ENCODE data around the gene FCN2. TPM values are rescaled to one million over a fixed set of nuclear protein-coding genes. Genes with fewer than 3 reads are reported as not detected.

FCN2 gene
- polyA plus RNA-seq, 2 of the 4 experiments (the other 2 are of a cell fraction) = not detected

GRCh38 chr9:134863941-134864820 is 16.4 kb upstream of the FCN2 start:
- CTCF ChIA-PET = interaction anchor here (0.7 to 1.2 kb wide), 2 partner anchors 9 to 122 kb away, joined by 3 read pairs; no protein-coding TSS in a partner anchor
- H3K4me3 ChIP-seq = no peak overlapping the region
- H3K27ac ChIP-seq = no peak overlapping the region
- FAIRE-seq (no peak), ATAC-seq (peak in 1 of 2 experiments; percentile 39; a peak in 2 of 6 replicates), DNase-seq (ENCODE audit: low read depth in 1 of 2, low spot score in 1 of 2) (no peak)
- H3K4me1 ChIP-seq = no peaks in the 10 kb centered on the region
- WGBS (ENCODE audit: missing lambda C conversion rate) = 62% methylated on average over 18 of the region's 28 CpGs
- POLR2A ChIA-PET = no interaction called here
- no peak overlapping the region for H3K4me2 ChIP-seq
- TF ChIP-seq RCOR1 (IDR thresholded peaks at IDR 0.05; ENCODE audit: low read depth, low read length) (no peak), ZSCAN20 (CRISPR knock-in tag; IDR thresholded peaks at IDR 0.05) (no peak), NPAS2 (CRISPR knock-in tag; IDR thresholded peaks at IDR 0.05; ENCODE audit: borderline replicate concordance) (no peak), RAD21 (conservative IDR thresholded peaks at IDR 0.05 in 1 of 2, IDR thresholded peaks at IDR 0.05 in 1 of 2) (no peak), CHD4 (IDR thresholded peaks at IDR 0.05; ENCODE audit: borderline replicate concordance) (no peak)
- H3K9me3 ChIP-seq = peaks cover 4% of the 10 kb centered on the region; the same call in 1 of the 3 replicates

- no peaks in the 10 kb centered on the region for H3K4me1 ChIP-seq
- no peak for TF ChIP-seq FOSL2 (IDR thresholded peaks at IDR 0.05)
- TF ChIP-seq FOSL2 (CRISPR knock-in tag; IDR thresholded peaks at IDR 0.05) = no peak
- no peak for TF ChIP-seq RCOR1 (IDR thresholded peaks at IDR 0.05; ENCODE audit: low read depth, low read length)
- no peak for TF ChIP-seq ZFP36 (IDR thresholded peaks at IDR 0.05; ENCODE audit: borderline replicate concordance, partially characterized antibody)
- TF ChIP-seq ZNF302 (CRISPR knock-in tag; IDR thresholded peaks at IDR 0.05) = no peak
- TF ChIP-seq REST (IDR thresholded peaks at IDR 0.05) = no peak
- TF ChIP-seq RAD21 (conservative IDR thresholded peaks at IDR 0.05 in 1 of 2, IDR thresholded peaks at IDR 0.05 in 1 of 2) = no peak
- no peak for TF ChIP-seq ELK1 (IDR thresholded peaks at IDR 0.05; ENCODE audit: low read depth, low read length)
- no peak for TF ChIP-seq HOXB5 (CRISPR knock-in tag; IDR thresholded peaks at IDR 0.05)
- POLR2A ChIA-PET = no interaction called here
Observed at GRCh38 chr9:134864821-134865190, 15.8 kb upstream of the FCN2 start.

GRCh38 chr9:134867917-134868750 is 12.5 kb upstream of the FCN2 start:
- 65% methylated on average over 21 of the region's 22 CpGs for WGBS (ENCODE audit: missing lambda C conversion rate)
- Histone ChIP-seq H3K4me2 (no peak overlapping the region), H3K27ac (no peak overlapping the region), H3K9me3 (no peaks in the 10 kb centered on the region), H3K4me1 (no peaks in the 10 kb centered on the region), H3K4me3 (no peak overlapping the region)
- ChIA-PET POLR2A (no interaction called here), CTCF (interaction anchor here (0.6 to 0.8 kb wide), 2 partner anchors 22 to 170 kb away, joined by 3 to 4 read pairs; no protein-coding TSS in a partner anchor)
- ATAC-seq (no peak), DNase-seq (ENCODE audit: low read depth in 1 of 2, low spot score in 1 of 2) (no peak), FAIRE-seq (no peak)
- TF ChIP-seq MAZ (IDR thresholded peaks at IDR 0.05; ENCODE audit: borderline replicate concordance, low read depth, low read length) = no peak
- no peak for TF ChIP-seq HOXB5 (CRISPR knock-in tag; IDR thresholded peaks at IDR 0.05)
- no peak for TF ChIP-seq RARB (CRISPR knock-in tag; IDR thresholded peaks at IDR 0.05)
- TF ChIP-seq HEYL (CRISPR knock-in tag; IDR thresholded peaks at IDR 0.05) = no peak
- no peak for TF ChIP-seq RNF2 (IDR thresholded peaks at IDR 0.05; ENCODE audit: borderline replicate concordance, low read depth)
- TF ChIP-seq HDAC2 (IDR thresholded peaks at IDR 0.05) = no peak
- no peak for TF ChIP-seq EP300 (IDR thresholded peaks at IDR 0.05)
- no peak for TF ChIP-seq TP53 (CRISPR knock-in tag; IDR thresholded peaks at IDR 0.05)
- TF ChIP-seq EHMT2 (IDR thresholded peaks at IDR 0.05; ENCODE audit: low read depth) = no peak
- TF ChIP-seq CBX2 (IDR thresholded peaks at IDR 0.05; ENCODE audit: borderline replicate concordance, low read depth) = no peak
- no peak for TF ChIP-seq ZC3H11A (IDR thresholded peaks at IDR 0.05)
- no peak for TF ChIP-seq PBX3 (IDR thresholded peaks at IDR 0.05)
- no peak for TF ChIP-seq NFE2L2 (conservative IDR thresholded peaks at IDR 0.05; ENCODE audit: low read length)
- no peak for TF ChIP-seq MYC (IDR thresholded peaks at IDR 0.05; ENCODE audit: borderline replicate concordance, low read length)
- TF ChIP-seq ZSCAN20 (CRISPR knock-in tag; IDR thresholded peaks at IDR 0.05) = no peak

More at GRCh38 chr9:134864821-134865190, 15.8 kb upstream of the FCN2 start:
- Histone ChIP-seq H3K4me3 (no peak overlapping the region), H3K27ac (no peak overlapping the region), H3K9me3 (peaks cover 4% of the 10 kb centered on the region; the same call in 1 of the 3 replicates), H3K4me2 (no peak overlapping the region)
- FAIRE-seq (no peak), ATAC-seq (no peak), DNase-seq (ENCODE audit: low read depth in 1 of 2, low spot score in 1 of 2) (no peak)
- CTCF ChIA-PET = interaction anchor here (0.7 to 1.2 kb wide), 2 partner anchors 9 to 122 kb away, joined by 3 read pairs; no protein-coding TSS in a partner anchor
- WGBS (ENCODE audit: missing lambda C conversion rate) = 66% methylated on average over 13 of the region's 13 CpGs

All from A549 (cell line).